Neutrophil (primary cell): ENCODE results near the gene RALY.
"Not testable (repeated sequence)": the region's sequence is repeated elsewhere in the genome, so short reads cannot be mapped to it uniquely, and the experiment has no call there.

ENCODE experiments used
- H3K27ac ChIP-seq: fragments of 200-600 bp; sonication (generic); 2 replicates; pipeline ENCODE4 v1.5.1; 2016; ENCODE audit warnings: mild to moderate bottlenecking, moderate library complexity
- H3K27me3 ChIP-seq: fragments of 200-600 bp; sonication (generic); 2 replicates; pipeline ENCODE4 v1.6.0; 2016; ENCODE audit warnings: mild to moderate bottlenecking
- H3K36me3 ChIP-seq: fragments of 200-600 bp; sonication (generic); 2 replicates; pipeline ENCODE4 v1.5.1; 2017
- H3K4me1 ChIP-seq, 2 experiments: fragments of 200-600 bp in 1 of 2; sonication (generic) in 1 of 2; 1 replicate in 1 of 2; 2 replicates in 1 of 2; pipeline versions ENCODE4 v1.5.1 to v1.6.1; 2013 to 2016; ENCODE audit warnings: low read depth in 1 of 2, low read length in 1 of 2, mild to moderate bottlenecking in 1 of 2, moderate library complexity in 1 of 2; ENCODE audit not compliant: control insufficient read depth in 1 of 2, insufficient read depth in 1 of 2
- H3K4me3 ChIP-seq, 2 experiments: fragments of 200-600 bp in 1 of 2; sonication (generic) in 1 of 2; 1 replicate in 1 of 2; 2 replicates in 1 of 2; pipeline ENCODE4 v1.5.1; 2013 to 2016; ENCODE audit warnings: low read depth in 1 of 2, low read length in 1 of 2, mild to moderate bottlenecking in 1 of 2, moderate library complexity in 1 of 2
- H3K9me3 ChIP-seq: fragments of 200-600 bp; sonication (generic); 2 replicates; pipeline ENCODE4 v1.5.1; 2016
- TF ChIP-seq, protein P1 (sequence below): fragments of 200-600 bp; sonication (generic); IDR thresholded peaks from 2 replicates; pipeline ENCODE4 v1.5.1; 2016; ENCODE audit warnings: antibody characterized with exemption

Gene RALY

DNA sequence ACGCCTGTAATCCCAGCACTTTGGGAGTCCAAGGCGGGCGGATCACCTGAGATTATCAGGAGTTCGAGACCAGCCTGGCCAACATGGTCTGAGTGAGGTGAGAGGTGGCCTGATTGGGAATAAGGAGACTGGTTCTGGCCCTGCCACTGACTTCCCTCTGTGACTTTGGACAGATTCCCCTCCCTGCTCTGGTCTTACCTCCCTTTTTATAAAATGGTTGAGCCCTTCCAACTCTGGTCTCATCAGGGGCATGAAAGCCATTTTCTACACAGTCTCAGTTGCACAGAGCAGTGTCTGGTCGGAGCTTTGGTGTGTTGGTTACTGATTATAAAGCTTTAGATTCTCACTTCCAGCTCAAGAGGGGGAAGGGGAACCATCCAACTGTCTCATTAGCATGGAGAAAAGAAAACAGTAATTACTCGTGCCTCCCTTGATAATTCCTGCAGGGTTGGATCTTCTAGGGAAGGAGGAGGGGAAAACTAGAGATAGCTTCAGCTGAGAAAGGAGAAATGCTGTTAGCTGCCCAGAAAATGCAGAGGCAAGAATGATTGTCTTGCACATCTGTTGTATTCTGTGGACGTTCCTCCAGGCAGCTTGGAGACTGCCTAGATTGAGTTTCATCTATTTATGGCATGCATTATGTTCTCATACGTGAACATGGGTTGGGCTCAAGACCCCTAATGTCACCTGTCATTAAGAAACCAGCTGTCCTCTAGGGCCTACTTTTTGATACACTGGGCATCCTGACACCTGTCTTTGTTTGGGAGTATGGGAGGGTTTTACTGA is 30.4 kb downstream of the RALY start:
- Histone ChIP-seq H3K4me3 (no peak overlapping the region), H3K4me1 (peaks cover 25 to 44% of the 10 kb centered on the region in 2 experiments), H3K27me3 (no peaks in the 10 kb centered on the region), H3K36me3 (peaks cover 5% of the 10 kb centered on the region), H3K9me3 (no peaks in the 10 kb centered on the region), H3K27ac (peak overlapping the region; percentile 47)
- TF ChIP-seq, protein P1, sequence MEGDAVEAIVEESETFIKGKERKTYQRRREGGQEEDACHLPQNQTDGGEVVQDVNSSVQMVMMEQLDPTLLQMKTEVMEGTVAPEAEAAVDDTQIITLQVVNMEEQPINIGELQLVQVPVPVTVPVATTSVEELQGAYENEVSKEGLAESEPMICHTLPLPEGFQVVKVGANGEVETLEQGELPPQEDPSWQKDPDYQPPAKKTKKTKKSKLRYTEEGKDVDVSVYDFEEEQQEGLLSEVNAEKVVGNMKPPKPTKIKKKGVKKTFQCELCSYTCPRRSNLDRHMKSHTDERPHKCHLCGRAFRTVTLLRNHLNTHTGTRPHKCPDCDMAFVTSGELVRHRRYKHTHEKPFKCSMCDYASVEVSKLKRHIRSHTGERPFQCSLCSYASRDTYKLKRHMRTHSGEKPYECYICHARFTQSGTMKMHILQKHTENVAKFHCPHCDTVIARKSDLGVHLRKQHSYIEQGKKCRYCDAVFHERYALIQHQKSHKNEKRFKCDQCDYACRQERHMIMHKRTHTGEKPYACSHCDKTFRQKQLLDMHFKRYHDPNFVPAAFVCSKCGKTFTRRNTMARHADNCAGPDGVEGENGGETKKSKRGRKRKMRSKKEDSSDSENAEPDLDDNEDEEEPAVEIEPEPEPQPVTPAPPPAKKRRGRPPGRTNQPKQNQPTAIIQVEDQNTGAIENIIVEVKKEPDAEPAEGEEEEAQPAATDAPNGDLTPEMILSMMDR: no peak

DNA sequence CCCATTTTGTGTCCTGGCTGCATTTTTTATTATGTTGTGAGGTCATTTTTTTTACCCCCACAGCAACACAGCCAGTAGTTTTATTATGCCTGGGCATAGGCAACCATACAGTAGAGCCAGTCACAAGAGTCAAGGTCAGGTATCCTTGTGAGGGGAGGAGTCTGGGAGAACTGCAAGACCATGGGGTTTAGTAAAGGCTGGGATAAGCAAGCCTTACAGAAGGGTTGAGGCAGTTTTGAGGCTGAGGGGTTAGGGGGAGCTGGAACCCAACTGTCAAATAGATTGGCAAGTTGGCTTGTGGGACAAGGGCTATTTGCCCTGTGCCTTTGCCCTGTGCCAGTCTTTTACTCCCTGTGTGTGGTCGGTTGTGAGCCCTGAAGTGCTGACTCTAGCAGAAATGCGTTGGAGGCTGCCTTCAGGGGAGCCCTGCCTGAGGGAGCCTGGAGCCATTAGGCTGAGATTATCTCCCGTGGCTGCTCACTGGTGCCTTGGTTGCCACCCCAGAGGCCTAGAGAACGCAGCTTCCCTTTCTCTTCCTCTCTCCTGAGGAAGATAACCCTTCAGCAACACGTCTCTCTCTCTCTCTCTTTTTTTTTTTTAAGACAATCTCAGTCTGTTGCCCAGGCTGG is 31.1 kb downstream of the RALY start:
- Histone ChIP-seq H3K9me3 (no peaks in the 10 kb centered on the region), H3K27me3 (no peaks in the 10 kb centered on the region), H3K4me1 (peaks cover 20 to 38% of the 10 kb centered on the region in 2 experiments), H3K4me3 (no peak overlapping the region), H3K36me3 (peaks cover 5% of the 10 kb centered on the region), H3K27ac (peak overlapping the region; percentile 40)
- TF ChIP-seq, protein P1: no peak

DNA sequence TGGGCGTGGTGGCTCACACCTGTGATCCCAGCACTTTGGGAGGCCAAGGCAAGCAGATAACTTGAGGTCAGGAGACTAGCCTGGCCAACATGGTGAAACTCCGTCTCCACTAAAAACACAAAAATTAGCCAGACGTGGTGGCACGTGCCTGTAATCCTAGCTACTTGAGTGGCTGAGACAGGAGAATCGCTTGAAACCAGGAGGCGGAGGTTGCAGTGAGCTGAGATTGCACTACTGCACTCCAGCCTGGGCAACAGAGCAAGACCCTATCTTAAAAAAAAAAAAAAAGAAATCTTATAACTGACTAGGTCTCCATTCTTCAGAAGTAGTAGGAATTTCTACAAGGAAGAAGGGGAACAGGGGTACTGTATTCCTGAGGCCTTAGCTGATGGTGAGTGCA is 34.3 kb downstream of the RALY start:
- not testable (repeated sequence) for H3K27me3 ChIP-seq, H3K4me3 ChIP-seq, H3K27ac ChIP-seq, H3K9me3 ChIP-seq
- Histone ChIP-seq H3K4me1 (peaks cover 12 to 20% of the 10 kb centered on the region in 2 experiments), H3K36me3 (peaks cover 20% of the 10 kb centered on the region)

DNA sequence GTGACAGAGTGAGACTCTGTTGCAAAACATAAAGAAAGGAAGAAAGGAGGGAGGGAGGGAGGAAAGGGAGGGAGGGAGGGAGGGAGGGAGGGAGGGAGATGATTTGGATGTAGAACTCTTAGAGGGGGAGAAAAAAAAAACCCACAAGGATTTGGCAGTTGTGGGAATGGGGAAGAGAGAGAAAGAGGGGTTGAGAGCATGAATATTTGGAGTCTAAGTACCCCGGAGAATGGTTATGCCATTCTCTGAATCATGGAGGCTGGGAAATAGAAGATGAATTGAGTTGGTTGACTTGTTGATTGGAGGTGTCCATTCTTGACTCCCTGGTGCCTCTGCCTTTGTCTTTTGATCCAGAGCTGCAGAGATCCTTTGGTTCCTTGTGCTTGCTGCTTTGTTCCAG is 35.7 kb downstream of the RALY start:
- no peaks in the 10 kb centered on the region for H3K27me3 ChIP-seq
- TF ChIP-seq, protein P1: no peak
- H3K9me3 ChIP-seq: no peaks in the 10 kb centered on the region
- no peak overlapping the region for H3K4me3 ChIP-seq
- H3K27ac ChIP-seq: no peak overlapping the region
- H3K36me3 ChIP-seq: peaks cover 32% of the 10 kb centered on the region
- peaks cover 11 to 12% of the 10 kb centered on the region in 2 experiments for H3K4me1 ChIP-seq

DNA sequence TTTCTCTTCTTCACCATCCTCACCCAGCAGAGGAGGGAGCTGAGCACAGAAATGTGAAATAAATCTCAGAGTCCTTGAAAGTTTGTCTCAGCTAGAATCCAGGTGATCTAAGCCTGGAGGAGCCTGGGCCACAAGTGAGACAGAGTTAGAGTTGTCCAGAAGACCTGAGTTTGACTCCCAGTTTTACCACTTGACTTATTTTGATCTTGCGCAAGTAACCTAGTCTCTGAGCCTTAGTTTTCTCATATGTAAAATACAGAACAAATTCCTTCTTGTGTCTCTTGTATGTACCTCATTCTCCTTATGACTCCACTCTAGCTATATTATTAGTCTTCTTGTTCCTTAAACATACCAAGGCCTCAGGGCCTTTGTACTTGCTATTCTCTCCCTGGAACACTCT is 36.7 kb downstream of the RALY start:
- H3K27me3 ChIP-seq: no peaks in the 10 kb centered on the region
- peaks cover under 1 to 5% of the 10 kb centered on the region in 2 experiments for H3K4me1 ChIP-seq
- H3K9me3 ChIP-seq: no peaks in the 10 kb centered on the region
- TF ChIP-seq, protein P1: no peak
- no peak overlapping the region for H3K27ac ChIP-seq
- H3K36me3 ChIP-seq: peaks cover 37% of the 10 kb centered on the region
- H3K4me3 ChIP-seq: no peak overlapping the region

DNA sequence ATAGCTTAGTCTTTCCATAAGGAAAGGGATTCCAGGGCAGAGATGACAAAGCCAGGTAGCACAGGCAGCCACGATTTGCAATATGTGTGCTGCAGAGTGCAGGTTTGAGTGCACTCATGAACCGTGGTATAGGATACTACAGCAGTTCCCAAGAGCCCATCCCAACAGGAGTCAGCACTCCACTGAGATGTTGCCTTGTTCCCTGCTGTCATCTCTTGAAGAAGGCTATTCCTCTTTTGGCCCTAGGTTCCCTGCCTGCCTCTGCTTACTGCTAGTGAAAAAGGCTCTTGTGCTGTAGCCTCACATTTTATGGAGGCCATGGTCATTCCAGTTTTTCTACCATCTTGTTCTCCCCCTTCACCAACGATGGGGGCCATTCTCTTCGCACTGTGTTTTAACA is 40.2 kb downstream of the RALY start:
- no peak overlapping the region for H3K4me3 ChIP-seq
- H3K4me1 ChIP-seq: peaks cover 7 to 10% of the 10 kb centered on the region in 2 experiments
- no peaks in the 10 kb centered on the region for H3K9me3 ChIP-seq
- H3K27ac ChIP-seq: no peak overlapping the region
- H3K27me3 ChIP-seq: no peaks in the 10 kb centered on the region
- TF ChIP-seq, protein P1: no peak
- peaks cover 37% of the 10 kb centered on the region for H3K36me3 ChIP-seq
